Stimulated activated CD4-positive, alpha-beta T cell treated with anti-CD3 and anti-CD28 coated beads, Interleukin-4, amount 100 ng/mL, for 1 hour (primary cell): ENCODE measurements around the gene MAML1.
"Not testable (repeated sequence)": the region's sequence is repeated elsewhere in the genome, so short reads cannot be mapped to it uniquely, and the experiment has no call there.

Experiments
- DNase-seq: peaks from one replicate; pipeline ENCODE4 v3.0.0-alpha.2; 2020

MAML1 gene

DNA sequence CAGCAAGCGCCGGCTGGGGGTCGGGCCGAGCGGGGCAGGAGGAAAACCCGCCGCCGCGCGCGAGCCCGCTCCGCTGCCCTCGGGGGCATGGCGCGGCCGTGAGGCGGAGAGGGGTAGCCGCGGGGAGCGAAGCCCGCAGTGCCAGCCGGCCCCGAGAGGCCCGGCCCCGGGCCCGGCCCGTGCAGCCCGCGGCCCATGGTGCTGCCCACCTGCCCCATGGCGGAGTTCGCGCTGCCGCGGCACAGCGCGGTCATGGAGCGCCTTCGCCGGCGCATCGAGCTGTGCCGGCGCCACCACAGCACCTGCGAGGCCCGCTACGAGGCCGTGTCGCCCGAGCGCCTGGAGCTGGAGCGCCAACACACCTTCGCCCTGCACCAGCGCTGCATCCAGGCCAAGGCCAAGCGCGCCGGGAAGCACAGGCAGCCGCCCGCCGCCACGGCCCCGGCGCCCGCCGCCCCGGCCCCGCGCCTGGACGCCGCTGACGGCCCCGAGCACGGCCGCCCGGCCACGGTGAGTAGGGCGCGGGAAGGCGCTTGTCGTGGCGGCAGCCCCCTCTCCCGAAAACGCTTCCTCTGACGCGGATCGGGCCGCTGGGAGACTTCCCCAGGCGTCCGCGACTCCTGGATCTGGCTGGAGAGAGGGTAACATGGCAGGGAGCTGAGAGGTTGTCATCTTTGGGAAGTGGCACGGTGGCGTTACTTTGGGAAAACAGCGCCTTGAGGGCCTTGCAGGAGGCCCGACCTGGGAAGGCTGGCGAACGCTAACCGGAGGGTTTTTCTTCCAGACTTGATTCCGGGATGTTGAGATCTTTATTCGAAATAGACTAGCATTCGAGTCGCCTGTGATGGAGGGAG lies 523 bp downstream of the MAML1 start:
- DNase-seq: peak; percentile 48

DNA sequence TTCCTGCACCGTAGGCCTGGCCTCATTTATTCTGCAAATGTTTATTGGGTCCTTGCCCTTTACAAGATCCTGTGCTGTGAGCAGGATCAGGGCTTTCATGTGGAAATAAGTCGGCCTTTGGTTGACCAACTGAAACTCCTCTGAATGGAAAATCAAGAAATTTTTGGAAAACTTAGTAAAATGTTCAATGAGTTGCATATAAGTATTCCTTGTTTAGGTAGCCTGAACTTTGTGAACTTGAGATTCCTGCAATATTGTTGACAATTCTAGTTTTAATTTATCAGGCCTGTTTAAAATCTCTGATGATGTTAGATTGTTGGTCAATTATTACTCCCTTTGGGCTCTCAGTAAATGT lies 1.1 kb downstream of the MAML1 start:
- DNase-seq: no peak

DNA sequence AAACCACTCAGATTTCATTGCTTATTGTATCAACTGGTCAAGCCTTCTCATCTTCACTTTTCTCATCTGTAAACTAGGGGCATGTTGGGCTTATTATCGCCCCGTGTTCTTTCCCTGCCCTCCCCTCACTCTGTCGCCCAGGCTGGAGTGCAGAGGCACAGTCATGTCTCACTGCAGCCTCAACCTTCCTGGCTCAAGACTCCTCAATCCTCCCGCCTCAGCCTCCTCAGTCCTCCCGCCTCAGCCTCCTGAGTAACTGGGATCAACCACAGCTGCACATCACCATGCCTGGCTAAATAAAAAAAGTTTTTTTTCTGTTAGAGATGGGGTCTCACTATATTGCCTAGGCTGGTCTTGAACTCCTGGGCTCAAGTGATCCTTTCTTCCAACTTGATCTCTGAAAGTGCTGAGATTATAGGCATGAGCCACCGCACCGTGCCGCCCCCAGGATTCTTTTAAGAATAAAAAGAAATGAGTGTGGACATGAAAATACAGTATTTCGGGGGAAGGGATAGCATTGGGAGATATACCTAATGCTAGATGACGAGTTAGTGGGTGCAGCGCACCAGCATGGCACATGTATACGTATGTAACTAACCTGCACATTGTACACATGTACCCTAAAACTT lies 2.0 kb downstream of the MAML1 start:
- DNase-seq: no peak

DNA sequence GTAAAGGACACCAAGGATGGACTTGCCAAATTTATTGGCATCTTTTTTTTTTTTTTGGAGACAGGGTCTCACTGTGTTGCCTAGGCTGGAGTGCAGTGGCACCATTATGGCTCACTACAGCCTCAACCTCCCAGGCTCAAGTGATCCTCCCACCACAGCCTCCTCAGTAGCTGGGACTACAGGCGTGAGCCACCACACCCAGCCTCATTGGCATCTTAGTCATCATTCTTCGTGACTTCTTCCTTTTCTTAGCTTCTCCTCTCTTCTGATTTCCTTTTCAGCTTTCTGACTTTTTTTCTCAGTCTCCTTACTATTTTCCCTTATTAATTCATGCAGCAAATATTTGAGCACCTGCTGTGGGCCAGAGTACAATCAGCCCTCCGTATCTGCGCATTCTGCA lies 6.1 kb downstream of the MAML1 start:
- no peak for DNase-seq

DNA sequence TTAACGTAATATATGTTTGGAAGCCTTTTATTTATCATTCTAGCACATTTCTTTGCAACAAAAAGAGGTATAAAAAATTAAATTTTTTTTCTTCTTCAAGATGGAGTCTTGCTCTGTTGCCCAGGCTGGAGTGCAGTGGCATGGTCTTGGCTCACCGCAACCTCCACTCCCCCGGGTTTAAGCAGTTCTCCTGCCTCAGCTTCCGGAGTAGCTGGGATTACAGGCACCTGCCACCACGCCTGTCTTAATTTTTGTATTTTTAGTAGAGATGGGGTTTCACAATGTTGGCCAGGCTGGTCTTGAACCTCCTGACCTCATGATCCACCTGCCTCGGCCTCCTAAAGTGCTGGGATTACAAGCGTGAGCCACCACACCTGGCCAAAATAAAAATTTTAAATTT lies 11.5 kb downstream of the MAML1 start:
- DNase-seq: not testable (repeated sequence)

DNA sequence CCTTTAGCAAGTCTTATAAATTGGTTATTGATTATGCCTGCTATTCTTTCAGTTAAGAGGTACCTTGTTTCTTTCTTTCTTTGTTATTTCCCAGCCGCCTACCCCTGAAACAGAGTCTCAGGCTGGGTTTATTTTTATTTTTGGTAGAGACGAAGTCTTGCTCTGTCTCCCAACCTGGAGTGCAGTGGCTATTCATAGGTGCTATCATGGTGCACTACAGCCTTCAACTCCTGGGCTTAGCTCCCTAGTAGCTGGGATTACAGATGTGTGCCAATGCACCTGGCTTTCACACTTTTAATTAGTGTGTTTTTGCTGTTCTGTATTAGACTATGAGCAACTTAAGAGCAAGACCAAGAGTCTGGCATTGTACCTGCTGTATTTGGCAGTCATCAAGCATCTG lies 14.2 kb downstream of the MAML1 start:
- no peak for DNase-seq

DNA sequence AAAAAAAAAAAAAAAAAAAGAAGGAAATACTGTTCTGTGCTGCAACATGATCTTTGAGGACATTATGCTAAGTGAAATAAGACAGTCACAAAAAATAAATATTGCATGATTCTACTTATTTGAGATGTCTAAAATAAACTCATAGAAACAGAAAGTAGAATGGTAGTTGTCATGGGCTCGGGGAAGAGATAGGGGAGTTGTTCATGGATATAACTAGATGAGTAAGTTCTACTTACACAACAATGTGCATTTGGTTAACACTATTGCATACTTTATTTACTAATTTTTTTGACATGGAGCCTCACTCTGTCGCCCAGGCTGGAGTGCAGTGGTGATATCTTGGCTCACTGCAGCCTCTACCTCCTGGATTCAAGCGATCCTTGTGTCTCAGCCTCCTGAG lies 15.2 kb downstream of the MAML1 start:
- no peak for DNase-seq

DNA sequence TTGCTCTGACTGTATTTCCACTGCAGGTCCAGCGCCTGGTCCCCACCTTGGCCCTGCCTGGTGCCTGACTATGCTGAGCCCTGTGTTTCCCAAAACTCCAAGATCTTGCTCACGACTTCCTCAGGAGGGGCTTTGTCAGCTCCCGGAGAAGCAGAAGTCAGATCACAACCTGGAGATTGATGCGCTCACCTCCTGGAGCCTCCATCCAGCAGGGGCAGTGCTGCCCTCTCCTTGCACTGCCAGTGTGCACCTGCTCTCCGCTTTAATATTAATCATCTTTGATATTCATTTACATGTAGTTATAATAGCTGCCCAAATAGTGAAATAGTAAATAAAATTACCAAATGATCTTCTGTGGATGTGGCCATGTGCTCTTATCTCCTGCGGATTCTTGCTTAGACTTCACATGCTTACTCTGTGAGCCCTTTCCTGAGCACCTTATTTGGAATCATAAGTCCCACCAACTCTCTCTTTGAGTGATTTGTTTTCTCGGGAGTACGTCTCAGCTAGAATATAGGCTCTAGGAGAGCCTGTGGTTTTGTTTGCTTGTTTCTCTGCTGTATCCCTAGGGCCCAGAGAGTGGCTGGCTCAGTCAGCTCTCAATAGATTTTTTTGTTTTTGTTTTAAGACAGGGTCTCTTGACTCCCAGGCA lies 17.4 kb downstream of the MAML1 start:
- DNase-seq: no peak

DNA sequence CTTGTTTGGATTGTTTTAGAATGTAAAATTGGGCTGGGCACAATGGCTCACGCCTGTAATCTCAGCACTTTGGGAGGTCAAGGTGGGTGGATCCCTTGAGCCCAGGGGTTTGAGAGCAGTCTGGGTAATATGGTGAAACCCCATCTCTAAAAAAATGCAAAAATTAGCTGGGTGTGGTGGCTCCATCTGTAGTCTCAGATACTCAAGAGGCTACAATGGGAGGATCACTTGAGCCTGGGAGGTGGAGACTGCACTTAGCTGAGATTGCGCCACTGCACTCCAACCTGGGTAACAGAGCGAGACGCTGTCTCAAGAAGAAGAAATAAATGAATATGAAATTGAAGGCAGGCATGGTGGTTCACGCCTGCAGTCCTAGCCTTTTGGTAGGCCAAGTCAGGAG lies 21.3 kb downstream of the MAML1 start:
- no peak for DNase-seq

DNA sequence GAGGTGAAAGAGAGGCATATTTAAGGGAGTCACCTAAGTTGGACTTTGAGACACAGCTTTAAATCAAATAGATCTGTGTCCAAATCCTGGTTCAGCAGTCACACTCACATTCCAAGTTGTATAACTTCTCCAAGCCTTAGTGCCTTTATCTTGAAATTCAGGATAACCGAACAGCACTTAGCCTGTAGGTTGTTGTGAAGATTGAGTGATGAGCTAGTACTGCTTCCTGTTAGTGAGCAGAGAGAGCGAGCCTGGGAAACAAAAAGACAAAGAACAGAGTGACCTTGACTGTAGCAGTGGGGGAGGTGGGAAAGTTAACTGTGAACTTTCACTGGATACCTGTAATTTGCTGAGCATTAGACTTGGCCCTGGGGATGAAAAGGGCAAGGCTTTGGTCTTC lies 22.4 kb downstream of the MAML1 start:
- DNase-seq: no peak

DNA sequence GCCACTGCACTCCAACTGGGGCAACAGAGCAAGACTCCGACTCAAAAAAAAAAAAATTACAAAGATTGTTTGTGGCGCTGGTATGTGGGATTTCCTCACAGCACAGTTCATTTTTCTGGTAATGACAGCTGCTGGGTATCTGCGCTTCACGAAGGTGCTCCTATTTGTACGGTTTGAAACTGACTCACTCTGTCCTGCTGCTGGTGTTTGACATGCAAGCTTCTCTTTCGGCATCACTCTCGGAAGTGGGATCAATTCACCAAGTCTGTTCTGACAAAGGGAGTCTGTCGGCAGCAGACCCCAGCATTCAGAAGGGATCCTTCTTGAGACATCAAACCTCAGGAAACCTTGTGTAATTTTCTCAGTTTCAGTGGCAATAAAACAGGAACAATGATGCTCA lies 26.3 kb downstream of the MAML1 start:
- DNase-seq: no peak

DNA sequence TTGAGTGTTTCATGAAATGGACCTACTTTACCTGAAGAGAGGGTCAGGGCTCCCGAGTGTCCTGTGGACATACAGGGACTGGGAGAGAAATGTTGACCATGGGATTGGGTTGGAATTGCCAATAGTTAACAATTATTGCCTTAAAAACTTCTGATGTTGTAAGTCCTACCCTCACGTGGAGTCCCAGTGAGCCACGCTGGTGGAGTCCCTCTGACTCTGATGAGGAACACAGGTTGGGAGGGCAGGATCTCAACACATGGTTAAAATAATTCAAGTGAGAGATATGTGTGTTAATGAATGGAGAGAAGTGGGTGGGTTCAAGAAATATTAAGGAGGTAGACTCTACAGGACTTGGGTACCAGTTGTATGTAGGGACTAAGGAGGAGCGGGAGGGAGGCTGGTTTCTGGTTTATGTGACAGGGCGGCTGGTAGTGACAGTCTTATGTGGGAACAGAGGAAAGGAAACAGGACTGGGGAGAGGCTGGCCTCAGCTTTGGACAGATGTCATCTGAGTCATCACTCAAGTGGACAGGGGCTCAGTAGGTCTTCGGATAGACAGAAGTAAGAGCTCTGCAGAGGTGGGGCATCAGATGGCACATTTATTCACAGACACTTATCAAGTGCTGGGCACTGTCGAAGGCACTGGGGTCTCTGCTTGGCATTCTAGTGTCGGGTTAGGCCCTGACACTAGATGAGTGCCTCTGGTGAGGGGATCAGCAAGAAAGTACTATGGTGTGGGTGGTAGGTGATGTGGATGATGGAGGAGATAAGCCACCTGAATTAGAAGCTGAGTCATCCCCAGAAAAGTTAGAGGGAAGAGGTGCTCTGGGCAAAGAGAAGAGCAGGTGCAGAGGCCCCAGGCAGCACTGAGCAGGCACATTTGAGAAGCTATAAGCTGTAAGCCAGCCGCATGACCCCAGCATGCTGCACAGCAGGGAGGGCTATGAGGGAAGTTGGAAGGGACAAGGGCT lies 27.2 kb downstream of the MAML1 start:
- DNase-seq: peak; percentile 21

DNA sequence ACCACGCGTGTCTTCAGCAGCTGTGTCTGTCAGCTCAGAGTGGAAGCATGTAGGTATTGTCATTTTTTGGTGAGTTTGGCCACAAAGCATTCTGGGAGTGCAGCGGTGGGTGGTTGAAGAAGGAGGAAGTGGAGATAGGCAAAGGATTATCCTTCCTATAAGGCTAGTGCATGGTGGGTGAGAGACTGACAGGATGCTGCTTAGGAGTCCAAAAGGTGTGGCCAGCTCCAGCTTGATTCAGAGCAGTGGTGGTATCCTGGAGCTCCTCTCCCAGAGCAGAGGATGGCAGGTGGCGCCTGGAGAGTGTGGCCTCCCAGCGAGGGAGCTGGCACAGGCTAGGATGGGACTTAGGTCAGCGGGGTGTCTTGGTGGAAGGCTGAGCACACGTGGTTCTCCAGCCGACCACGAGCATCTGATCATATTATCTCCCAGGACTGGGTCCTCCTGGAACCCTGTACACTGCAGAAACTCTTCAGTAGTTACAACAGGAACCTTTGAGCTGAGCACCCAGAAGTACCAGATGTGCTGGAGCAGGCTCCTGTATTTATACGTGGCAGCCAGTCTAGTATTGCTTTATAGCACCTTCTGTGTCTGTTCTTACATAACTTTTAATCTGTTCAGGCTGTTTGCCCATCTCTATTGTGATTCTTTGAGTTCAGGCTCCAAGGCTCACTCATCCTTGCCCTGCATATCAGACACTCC lies 29.6 kb downstream of the MAML1 start:
- DNase-seq: no peak

DNA sequence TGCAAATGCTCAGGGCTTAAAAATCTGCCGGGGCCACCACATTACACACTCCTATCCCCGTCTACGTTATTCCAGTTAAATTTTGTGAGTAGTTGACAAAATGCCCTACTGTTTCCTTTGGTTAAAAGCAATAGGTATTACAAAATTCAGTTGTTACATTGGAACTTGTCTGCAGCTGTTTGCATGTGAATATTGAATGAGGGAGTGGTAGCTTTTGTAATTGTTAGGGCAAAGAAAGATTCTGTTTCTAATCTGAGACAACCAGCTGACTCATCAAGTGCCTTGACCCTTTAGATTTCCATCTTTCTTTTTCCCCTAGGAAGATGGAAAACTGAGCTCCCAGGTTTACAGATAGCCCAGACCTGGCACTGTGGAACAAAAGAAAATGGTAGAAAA lies 30.2 kb downstream of the MAML1 start:
- DNase-seq: no peak

DNA sequence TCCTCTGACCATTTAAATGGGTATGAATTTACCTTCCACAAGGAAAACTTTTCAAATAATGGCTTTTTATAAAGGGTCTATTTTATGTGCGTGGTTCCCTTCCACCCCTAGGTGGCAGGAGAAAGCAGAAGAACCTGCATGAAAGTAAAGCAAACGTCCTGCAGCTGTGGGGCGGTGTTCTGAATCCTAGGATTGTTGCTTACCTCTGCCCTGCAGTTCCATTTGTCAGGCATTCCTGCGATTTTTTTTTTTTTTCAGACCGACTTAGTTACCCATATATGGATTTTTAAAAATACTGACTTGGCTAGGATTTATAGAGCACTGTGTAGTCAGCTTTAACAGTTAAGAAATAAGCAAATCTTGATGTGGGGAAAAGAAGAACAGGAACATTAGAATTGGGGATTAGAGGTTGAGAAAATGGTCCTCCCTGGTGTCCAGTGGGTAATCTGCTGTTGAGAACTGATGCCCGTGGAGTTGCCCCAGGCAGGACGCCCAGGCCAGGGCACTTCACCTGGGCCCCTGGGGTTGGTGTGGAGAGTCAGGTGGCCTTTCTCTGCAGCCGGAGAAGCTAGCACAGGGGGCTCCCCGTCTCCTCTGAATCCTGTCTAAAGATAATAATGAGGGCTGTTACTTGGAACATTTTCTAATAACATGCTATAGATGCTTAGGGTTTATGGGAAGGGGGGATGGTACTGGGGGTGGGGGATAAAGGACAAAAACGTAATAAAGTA lies 30.8 kb downstream of the MAML1 start:
- peak; percentile 44 for DNase-seq

DNA sequence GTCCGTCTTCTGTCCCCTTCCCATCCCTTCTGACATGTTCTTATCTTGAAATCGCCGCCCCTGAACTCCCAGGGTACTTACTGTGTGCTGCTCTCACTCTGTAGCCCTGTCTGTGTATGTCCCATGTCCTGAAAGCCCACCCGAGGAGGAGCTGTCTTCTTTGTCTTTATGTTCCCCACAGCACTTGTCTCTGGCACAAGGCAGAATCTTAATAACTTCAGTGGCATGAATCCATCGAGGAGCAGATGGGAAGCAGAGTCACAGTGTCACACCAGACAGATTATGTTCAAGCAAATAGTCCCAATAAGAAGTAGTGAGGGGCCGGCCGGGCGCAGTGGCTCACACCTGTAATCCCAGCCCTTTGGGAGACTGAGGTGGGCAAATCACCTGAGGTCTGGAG lies 31.4 kb downstream of the MAML1 start:
- DNase-seq: no peak

DNA sequence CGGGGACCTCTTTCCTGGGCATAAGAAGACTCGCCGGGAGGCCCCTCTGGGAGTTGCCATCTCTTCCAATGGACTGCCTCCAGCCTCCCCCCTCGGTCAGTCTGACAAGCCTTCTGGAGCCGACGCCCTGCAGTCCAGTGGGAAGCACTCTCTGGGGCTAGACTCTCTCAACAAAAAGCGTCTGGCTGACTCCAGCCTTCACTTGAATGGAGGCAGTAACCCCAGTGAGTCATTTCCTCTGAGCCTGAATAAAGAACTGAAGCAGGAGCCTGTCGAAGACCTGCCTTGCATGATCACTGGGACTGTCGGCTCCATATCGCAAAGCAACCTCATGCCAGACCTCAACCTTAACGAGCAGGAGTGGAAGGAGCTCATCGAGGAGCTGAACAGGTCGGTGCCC lies 32.8 kb downstream of the MAML1 start:
- no peak for DNase-seq

DNA sequence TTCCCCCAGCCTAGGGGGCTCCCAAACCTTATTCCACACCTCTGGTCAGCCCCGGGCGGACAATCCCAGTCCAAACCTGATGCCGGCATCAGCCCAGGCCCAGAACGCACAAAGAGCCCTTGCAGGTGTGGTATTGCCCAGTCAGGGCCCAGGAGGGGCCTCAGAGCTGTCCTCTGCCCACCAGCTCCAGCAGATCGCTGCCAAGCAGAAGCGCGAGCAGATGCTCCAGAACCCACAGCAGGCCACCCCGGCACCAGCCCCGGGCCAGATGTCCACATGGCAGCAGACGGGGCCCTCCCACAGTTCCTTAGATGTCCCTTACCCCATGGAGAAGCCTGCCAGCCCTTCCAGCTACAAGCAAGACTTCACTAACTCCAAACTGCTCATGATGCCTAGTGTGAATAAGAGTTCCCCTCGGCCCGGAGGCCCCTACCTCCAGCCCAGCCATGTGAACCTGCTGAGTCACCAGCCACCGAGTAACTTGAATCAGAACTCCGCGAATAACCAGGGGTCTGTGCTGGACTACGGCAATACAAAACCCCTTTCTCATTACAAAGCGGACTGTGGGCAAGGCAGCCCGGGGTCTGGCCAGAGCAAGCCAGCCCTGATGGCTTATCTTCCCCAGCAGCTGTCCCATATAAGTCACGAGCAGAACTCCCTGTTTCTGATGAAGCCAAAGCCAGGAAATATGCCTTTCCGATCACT lies 33.6 kb downstream of the MAML1 start:
- no peak for DNase-seq

DNA sequence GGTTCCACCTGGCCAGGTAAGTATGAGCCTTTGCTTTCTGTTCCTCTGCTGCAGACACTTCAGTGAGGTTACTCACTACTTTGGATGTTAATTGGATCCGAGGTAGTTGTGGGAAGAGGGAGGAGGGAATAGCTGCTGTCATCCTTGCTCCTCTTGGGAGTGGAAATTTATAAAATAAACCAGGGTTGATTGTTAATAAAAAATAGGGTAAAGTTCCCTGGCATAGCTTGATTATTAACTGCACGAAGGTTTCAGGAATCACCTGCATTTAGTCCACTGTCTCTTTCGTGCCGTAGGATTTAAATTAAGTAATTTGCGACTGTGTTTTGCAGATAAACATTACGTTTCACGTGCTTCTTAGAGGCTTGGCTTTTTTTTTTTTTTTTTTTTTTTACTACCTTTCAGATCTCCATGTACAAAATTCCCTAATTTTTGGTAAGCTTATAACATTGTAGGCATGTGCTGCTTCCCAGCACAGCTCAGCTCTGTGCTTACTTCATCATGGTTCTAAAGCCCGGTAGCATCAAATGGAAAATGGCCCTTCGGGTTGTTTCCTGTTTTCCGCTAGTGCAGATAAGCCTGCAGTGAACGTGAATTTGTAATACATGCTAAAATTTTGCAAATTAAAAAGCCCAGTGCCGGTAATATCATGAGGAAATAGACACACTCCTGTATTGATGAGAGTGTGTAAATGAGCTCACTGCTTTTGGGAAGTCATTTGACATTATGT lies 34.3 kb downstream of the MAML1 start:
- DNase-seq: no peak

DNA sequence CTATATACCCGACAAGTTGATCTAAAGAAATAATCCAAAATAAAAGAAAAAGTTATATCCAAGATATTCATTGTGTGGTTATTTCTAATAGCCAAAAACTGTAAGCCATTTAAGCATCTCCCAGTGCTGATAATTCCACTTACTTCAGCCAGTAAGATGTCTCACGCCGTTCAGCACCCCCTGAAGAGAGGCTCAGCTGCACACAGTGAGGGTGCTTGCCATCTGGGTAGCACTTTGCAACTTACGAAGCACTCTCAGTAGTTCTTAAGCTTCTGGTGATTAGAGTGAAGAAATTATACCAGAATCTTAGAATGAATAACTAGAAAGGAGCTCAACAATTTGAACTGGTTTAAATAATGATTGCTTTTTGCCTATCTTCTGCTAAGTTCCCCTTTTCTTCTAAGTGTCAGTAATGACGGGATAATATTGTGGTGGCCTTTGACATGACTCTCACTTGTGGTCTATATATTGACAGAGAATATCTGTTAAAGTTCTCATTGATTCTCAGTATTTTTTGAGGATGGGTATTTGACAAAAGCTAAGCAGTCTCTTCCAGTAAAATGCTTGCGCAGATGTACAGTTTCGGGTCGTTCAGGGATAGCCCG lies 35.0 kb downstream of the MAML1 start:
- DNase-seq: no peak
